Inferior parietal cortex (tissue), 1 donor: ENCODE measurements around the gene CHCHD3.
"Not testable (repeated sequence)": the region's sequence is repeated elsewhere in the genome, so short reads cannot be mapped to it uniquely, and the experiment has no call there.

Experiments used
- DNase-seq: peaks from one replicate; pipeline ENCODE4 v3.0.0-alpha.2; 2016; ENCODE audit errors: extremely low spot score

CHCHD3 gene

GRCh38 chr7:132904209-132904608 is 177.7 kb downstream of the CHCHD3 start:
- no peak for DNase-seq

GRCh38 chr7:132902294-132902693 is 179.6 kb downstream of the CHCHD3 start:
- DNase-seq, result not testable (repeated sequence)

DNA sequence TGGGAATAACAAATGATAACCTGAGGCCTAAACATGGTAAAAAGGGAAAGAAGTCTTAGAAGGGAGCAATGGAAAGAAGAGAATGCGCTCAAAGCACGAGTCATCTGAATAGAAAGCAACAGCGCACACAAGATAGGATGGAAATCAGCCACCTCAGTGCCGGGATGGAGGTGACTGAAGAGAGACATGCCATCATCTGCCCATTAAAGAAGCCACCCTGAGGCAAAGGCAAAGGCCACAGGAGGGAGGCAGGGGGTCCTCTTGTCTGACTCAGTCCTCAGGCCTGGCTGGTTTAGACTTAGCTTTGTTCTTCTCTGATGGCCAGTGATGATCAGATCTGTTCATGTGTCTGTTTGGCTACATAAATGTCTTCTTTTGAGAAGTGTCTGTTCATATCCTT is 180.6 kb downstream of the CHCHD3 start:
- no peak for DNase-seq

DNA sequence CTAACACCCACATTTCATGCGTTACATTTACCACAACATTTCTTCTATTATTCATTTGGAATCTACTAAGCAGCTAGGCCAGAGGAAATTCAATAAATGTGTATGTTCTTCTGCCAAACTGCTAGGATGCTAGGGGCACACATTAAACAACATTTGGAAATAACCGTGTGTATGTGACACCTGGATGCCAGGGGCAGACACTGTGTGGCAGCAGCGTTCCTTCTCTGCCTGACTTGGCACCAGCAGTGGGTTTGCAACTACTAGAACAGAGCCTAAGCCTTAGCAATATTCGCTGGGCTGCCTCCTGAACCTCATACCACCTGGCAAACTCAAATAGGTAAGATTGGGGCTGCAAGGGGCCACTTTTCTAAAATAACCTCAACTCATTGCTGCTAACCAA is 182.1 kb downstream of the CHCHD3 start:
- DNase-seq, result no peak

DNA sequence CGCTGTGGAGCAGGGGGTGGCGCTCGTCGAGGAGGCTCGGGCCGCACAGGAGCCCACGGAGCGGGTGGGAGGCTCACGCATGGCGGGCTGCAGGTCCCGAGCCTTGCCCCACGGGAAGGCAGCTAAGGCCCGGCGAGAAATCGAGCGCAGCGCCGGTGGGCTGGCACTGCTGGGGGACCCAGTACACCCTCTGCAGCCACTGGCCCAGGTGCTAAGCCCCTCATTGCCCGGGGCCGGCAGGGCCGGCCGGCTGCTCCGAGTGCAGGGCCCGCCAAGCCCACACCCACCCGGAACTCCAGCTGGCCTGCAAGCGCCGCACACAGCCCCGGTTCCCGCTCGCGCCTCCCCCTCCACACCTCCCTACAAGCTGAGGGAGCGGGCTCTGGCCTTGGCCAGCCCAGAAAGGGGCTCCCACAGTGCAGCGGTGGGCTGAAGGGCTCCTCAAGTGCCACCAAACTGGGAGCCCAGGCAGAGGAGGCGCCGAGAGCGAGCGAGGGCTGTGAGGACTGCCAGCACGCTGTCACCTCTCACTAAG is 183.2 kb downstream of the CHCHD3 start:
- DNase-seq, result not testable (repeated sequence)

DNA sequence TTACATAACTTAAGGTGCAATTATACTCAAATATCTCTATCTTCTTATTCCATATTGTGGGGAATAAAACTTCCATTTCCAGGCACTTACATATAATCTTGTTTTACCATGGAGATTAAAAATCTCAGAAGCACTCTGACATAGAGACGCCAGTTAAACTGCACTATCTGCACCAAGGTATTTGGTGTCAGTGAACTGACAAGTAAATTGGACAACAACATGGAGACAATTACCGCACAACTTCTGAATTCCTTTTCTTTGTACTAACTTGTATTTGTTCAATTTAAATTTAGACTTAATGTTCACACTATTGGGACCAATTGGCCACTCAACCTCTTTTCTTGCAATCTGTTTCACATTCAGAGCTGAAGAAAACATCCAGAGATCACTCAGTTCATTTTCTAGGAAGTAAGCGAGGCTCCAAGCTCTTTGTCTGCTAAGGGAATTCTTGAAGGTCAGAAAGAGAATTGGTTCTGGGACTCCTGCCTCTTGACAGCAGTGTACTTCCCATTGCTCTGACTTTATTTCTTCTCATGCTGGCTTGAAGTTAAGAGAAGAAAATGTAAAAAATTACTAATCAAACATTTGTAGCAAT is 184.7 kb downstream of the CHCHD3 start:
- no peak for DNase-seq

GRCh38 chr7:132895231-132895630 is 186.7 kb downstream of the CHCHD3 start:
- no peak for DNase-seq

DNA sequence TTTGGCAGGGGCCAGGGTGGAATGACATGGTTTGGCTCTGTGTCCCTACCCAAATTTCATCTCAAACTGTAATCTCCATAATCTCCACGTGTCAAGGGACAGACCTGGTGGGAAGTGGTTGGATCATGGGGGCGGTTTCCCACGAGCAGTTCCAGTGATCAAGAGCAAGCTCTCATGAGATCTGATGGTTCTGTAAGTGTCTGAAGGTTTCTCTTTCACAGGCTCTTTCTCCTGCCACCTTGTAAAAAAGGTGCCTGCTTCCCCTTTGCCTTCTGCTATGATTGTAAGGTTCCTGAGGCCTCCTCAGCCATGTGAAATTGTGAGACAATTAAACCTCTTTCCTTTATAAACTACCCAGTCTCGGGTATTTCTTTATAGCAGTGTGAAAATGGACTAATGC is 188.3 kb downstream of the CHCHD3 start:
- no peak for DNase-seq

GRCh38 chr7:132892744-132893143 is 189.1 kb downstream of the CHCHD3 start:
- not testable (repeated sequence) for DNase-seq

GRCh38 chr7:132891554-132891953 is 190.3 kb downstream of the CHCHD3 start:
- no peak for DNase-seq

DNA sequence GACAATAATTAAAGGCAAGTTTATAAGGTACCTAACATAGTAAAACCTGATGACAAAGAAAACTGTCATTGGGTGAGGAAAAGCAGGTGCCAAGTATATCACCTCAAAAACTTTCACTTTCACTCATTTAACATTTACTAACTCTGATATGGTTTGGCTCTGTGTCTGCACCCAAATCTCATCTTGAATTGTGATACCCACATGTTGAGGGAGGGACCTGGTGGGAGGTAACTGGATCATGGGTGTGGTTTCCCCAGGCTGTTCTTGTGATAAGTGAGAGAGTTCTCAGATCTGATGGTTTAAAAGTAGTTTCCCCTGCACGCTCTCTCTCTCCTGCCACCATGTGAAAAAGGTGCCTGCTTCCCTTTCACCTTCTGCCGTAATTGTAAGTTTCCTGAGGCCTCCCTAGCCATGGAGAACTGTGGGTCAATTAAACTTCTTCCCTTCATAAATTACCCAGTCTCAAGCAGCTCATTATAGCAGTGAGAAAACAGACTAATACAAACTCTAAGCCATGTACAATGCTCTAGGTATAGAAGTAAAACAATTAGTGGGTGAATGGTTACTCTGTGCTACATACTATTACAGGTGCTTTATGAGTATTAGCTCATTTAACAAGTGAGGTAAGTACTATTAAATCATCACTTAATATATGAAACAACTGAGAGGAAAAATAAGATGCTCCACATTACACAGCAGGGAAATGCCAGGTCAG is 199.0 kb downstream of the CHCHD3 start:
- no peak for DNase-seq

GRCh38 chr7:132881317-132881716 is 200.6 kb downstream of the CHCHD3 start:
- DNase-seq, result no peak

GRCh38 chr7:132879579-132879978 is 202.3 kb downstream of the CHCHD3 start:
- no peak for DNase-seq

DNA sequence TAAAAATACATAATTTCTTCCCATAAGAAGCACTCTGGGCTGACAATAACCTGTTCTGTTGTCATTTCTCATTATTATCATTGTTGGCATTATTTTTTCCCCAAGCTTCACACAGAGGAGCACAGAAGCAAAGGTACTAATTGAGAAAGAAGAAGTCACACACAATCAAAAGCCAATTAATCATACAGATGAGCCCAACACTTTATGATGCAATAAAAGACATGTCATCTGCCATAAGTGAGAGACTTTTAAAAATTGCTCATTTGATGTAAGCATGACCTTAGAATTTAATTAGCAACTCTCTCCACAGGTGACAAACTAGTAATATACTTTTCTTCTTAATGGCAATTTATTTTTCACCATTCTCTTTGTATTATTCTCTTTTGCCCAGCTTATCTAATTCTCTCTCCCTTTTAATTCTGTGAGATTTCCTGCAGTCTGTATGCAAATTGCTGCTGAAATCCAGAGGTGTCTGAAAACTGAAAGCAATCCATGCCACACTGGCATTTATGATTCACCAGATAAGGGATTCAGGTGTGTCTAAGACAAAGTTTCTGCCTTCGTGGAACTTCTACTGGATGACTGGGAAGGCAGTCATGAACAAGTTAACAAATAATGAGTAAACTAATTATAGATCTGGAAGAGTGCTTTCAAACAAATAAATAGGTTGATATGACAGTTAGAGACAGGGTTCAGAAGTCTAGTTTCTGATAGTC is 203.5 kb downstream of the CHCHD3 start:
- no peak for DNase-seq

DNA sequence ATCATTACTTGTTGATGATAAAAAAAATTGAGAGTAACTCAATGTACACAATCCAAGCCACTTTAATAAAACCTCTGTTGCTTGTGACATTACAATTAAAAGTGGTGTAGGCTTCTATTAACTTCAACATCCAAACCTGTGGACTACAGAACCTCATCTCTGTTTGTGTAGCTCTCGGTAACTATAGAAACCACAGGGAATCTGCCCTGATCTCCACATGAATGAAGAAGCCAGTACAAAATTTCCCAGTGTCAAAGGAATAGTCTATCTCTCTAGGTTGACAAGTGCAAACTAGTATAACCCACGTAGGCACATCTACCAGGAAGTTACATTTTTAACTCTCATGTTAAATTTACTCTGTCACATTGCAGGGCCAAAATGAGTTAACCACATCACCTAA is 204.3 kb downstream of the CHCHD3 start:
- DNase-seq, result no peak

GRCh38 chr7:132876576-132876975 is 205.3 kb downstream of the CHCHD3 start:
- DNase-seq, result no peak

DNA sequence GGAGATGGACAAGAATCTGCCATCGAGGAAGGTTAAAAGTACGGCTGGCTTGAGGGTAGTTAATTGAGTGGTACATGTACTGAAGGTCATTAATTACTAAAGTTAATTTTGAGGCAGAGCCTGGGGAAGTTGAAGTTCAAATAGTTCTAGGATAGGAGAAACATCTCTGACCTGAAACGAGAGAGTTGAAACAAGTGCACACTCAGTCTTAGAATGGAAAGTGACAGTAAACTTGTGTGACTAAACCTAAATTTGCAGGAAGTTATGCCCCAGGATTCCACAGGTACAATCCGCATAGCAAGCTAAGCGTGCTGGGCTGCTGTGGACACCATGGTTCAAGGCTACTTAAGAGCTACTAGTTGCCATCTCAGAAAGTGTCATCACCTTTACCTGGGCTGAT is 209.9 kb downstream of the CHCHD3 start:
- no peak for DNase-seq

DNA sequence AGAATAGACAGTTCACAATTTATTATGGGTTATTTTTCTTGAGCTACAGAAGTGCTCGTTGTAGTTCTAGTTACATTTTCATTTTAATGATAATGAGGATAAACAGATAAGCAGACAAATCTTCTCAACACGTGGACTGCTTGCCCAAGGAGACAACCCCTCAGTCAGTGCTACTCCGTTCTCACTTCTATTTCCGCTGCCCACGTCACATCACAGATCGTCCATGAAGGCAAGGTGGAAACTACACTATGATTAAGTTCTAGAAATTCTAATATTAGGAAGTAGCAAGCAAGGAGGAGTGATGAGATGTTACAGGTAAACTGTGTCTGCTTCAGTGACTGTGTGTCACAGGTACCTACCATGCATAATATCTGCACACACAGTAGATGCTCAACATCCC is 210.5 kb downstream of the CHCHD3 start:
- no peak for DNase-seq

DNA sequence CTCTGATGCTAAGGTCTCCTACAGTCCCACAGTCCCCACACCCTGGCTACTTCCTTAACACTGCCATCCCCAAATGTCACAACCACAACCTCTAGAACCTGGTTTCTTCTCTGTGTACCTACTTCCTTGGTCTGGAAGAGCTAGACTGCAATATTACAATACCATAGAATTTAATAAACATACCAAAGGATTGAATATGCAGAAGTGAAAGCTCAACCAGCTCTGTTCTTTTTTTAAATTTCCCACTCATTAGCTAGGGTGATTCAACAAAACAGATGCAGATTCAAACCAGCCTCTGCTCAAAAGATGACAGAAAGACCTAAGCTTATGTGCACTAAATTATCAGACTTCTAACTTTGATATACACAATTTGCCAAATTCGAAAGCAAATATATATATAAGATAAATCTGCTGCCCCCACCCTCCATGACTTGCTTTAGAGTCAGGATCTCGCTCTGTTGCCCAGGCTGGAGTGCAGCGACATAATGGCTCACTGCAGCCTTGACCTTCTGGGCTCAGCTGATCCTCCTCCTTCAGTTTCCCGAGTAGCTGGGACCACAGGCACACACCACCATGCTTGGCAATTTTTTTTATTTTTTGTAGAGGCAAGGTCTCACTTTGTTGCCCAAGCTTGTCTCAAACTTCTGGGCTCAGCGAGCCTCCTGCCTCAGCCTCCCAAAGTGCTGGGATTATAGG is 212.6 kb downstream of the CHCHD3 start:
- no peak for DNase-seq

- no peak for DNase-seq
Observed at GRCh38 chr7:132866551-132866950, 215.3 kb downstream of the CHCHD3 start.

GRCh38 chr7:132866144-132866531 is 215.8 kb downstream of the CHCHD3 start:
- no peak for DNase-seq
